HG02973 (cell line): Measurements from ENCODE around the gene SLC34A1.

Experiments used
- ATAC-seq: cut with Tn5 transposase; IDR thresholded peaks from one replicate; pipeline ENCODE4 v1.9.1; 2021; ENCODE audit warnings: moderate library complexity; ENCODE audit not compliant: unreplicated experiment

The SLC34A1 gene

DNA sequence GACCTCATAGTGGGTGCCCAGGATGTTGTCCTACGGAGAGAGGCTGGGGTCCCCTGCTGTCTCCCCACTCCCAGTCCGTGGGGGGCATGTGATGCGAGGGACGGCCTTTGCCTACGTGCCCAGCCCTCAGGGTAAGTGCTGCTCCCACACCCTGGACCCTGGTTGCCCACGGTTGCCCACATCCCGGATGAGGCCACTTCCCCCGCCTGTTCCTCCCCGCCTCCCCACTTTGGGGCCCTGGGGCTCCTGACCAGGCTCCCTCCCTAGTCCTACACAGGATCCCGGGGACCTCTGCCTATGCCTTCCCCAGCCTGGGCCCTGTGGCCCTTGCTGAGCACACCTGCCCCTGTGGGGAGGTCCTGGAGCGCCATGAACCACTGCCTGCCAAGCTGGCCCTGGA is 1.5 kb downstream of the SLC34A1 start:
- ATAC-seq = no peak

DNA sequence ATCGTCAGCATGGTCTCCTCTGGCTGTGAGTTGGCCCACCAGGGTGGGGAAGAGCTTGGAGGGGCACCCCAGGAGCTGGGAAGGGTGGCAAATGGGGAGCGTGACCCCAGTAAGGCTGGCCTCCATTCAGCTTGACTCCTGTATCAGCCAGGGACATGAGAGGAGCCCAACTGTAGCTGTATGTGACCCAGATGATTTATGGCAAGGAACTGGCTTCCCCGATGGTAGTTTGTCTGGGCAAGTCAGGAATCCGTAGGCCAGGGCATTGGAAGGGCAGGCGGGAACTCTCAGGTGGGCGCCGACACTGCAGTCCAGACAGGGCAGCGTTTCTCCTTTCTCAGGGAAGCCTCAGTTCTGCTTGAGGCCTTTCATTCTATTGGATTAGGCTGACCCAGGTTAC is 2.3 kb downstream of the SLC34A1 start:
- ATAC-seq = no peak

DNA sequence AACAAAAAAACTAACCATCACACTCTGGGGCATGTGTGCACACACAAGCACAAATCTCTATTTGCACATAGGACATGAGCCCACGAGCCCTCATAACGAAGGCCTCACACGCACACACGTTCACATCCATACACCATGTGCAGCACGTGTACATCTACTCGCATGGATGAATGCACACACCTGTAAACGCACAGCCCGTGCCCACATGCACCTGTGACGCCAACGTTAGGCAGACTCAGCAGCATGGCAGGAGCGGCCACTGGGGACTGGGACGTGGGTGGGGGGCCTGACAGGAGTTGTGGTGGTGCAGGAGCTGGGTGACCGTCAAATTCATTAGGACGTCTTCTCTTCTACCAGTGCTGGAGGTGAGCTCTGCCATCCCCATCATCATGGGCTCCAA is 3.2 kb downstream of the SLC34A1 start:
- no peak for ATAC-seq

DNA sequence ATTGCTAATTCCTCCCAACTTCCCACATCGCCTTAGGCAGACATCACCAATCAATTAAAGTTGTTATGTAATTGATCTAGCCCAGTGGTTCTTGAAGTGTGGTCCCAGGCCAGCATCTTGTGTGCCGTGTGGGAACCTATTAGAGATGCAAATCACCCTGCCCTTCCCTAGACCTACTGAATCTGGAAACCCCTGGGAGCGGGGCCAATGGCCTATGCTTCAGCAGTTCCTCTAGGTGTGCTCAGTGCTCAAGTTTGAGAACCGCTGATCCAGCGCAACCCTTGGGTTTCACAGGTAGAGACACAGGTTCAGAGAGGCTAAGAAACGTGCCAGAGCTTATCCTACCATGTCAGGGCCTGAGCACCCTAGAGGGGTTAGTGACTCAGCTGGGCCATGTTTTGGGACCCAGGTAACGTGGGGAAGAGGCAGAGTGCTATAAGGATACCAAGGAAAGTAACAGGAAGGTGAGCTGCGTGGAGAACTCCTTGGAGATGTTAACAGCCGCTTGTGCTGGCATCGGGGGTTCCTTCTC is 4.4 kb downstream of the SLC34A1 start:
- no peak for ATAC-seq

- no peak for ATAC-seq
Observed at GRCh38 chr5:177389241-177390169, 5.3 kb downstream of the SLC34A1 start.

GRCh38 chr5:177390363-177391300 is 6.4 kb downstream of the SLC34A1 start:
- peak; percentile 59 for ATAC-seq

GRCh38 chr5:177392765-177393164 is 8.5 kb downstream of the SLC34A1 start:
- no peak for ATAC-seq

GRCh38 chr5:177393206-177393765 is 9.1 kb downstream of the SLC34A1 start:
- ATAC-seq = no peak

GRCh38 chr5:177393990-177394389 is 9.8 kb downstream of the SLC34A1 start:
- no peak for ATAC-seq

- no peak for ATAC-seq
Observed at GRCh38 chr5:177396078-177396477, 11.8 kb downstream of the SLC34A1 start.

DNA sequence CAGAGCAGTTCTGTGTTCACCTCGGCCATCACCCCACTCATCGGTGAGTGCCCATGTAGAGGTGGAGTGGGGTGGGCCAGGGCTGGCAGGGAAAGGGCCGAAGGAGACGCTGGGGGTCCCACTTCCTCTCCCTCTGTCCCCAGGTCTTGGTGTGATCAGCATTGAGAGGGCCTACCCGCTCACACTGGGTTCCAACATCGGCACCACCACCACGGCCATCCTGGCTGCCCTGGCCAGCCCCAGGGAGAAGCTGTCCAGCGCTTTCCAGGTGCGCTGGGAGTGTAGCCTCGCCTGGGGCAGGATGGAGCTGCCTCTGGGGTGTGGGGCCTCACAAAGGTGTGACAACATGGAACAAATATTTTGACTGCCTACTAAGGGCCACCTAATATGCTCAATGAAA is 12.6 kb downstream of the SLC34A1 start:
- ATAC-seq = no peak

GRCh38 chr5:177397875-177398390 is 13.7 kb downstream of the SLC34A1 start:
- no peak for ATAC-seq

- ATAC-seq = no peak
Observed at GRCh38 chr5:177399997-177400868, 16.0 kb downstream of the SLC34A1 start, which contains the start of gene PFN3. PFN3 (minus strand) TSS chr5:177400661; CDS start chr5:177400576, 85 bp downstream.

- ATAC-seq = no peak
Observed at GRCh38 chr5:177402271-177403043, 18.2 kb downstream of the SLC34A1 start.

DNA sequence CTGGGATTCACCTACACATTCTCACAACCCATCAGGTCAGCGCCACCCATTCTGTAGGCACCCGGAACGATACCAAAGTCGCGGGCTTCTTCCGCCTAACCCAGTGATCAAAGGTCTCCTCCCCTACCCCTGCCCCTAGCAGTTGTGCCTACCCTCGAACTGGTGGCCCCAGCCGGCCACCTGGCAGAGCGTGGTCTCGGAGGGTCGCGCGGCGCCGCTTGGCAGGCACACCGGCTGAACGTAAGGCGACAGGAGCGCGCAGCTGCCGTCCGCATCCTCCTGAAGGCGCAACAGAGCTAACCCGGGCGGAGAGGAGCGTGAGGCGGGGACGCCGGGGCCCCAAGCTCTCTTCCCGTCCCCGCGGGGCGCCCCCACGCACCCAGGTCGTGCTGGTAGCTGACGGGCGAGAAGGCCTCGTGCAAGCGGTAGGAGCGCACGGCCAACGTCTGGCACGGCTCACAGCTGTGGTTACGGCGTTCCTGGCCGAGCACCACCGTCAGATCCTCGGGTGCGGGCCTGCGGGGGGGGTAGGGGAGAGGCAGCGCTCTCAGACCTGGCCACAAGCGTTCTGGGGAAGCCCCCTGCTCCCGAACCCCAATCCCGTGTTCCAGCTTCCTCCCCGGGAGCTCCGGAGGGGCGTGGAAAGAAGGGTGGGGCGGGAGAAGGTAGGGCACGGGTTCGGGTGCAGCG is 19.0 kb downstream of the SLC34A1 start:
- ATAC-seq = peak; percentile 8

- peak; percentile 72 for ATAC-seq
Observed at GRCh38 chr5:177403792-177404640, 19.8 kb downstream of the SLC34A1 start.

DNA sequence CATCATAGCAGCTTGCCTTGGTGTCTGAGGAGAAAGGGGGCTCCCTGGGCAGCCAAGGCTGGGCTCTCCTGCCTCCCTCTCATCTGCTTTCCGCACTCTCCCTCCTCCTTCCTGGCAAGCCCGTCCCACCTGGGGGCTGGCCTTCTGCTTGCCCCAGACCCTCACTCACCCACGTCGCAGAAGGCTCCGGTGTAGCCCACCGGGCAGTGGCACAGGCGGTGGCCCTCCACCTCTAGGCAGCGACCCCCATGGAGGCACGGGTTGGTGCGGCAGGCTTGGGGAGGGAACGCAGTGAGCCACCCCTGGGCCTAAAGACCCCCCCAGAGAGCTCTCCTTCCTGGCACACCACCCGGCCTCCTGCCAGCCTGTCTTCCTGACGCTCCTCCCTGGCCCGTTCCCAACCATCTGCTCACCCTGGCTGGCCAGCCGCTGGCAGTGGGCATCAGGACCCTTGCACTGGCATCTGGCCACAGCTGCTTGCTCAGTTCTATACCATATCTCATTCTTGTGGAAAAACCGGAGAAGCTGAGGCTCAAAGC is 20.5 kb downstream of the SLC34A1 start:
- ATAC-seq = no peak
